ENCODE data around the gene DUSP11.
"Not testable (repeated sequence)": the region's sequence is repeated elsewhere in the genome, so short reads cannot be mapped to it uniquely, and the experiment has no call there.

The DUSP11 gene

GRCh38 chr2:73718421-73718820 lies 61.5 kb downstream of the DUSP11 start:
- no peak for TF ChIP-seq CTCF (IDR thresholded peaks at IDR 0.05; ENCODE audit: insufficient read depth, low read depth, low read length, missing control alignments)
- no peak for DNase-seq (ENCODE audit: low read depth)
- no peak overlapping the region for H3K4me3 ChIP-seq (ENCODE audit: low read depth, low read length)

- H3K4me3 ChIP-seq (ENCODE audit: low read depth, low read length); DNase-seq (ENCODE audit: low read depth): not testable (repeated sequence)
Observed at GRCh38 chr2:73717695-73718094, 62.2 kb downstream of the DUSP11 start.

GRCh38 chr2:73717251-73717606 lies 62.7 kb downstream of the DUSP11 start:
- TF ChIP-seq CTCF (IDR thresholded peaks at IDR 0.05; ENCODE audit: insufficient read depth, low read depth, low read length, missing control alignments): no peak
- no peak overlapping the region for H3K4me3 ChIP-seq (ENCODE audit: low read depth, low read length)
- no peak for DNase-seq (ENCODE audit: low read depth)

- no peak for TF ChIP-seq CTCF (IDR thresholded peaks at IDR 0.05; ENCODE audit: insufficient read depth, low read depth, low read length, missing control alignments)
- DNase-seq (ENCODE audit: low read depth): peak; percentile 53
- H3K4me3 ChIP-seq (ENCODE audit: low read depth, low read length): no peak overlapping the region
Observed at GRCh38 chr2:73716543-73717250, 63.2 kb downstream of the DUSP11 start.

GRCh38 chr2:73714091-73714490 lies 65.8 kb downstream of the DUSP11 start:
- TF ChIP-seq CTCF (IDR thresholded peaks at IDR 0.05; ENCODE audit: insufficient read depth, low read depth, low read length, missing control alignments): no peak
- no peak for DNase-seq (ENCODE audit: low read depth)
- H3K4me3 ChIP-seq (ENCODE audit: low read depth, low read length): no peak overlapping the region
